Measurements from ENCODE around the gene BAZ1A. TPM values are rescaled to one million over a fixed set of nuclear protein-coding genes. Genes with fewer than 3 reads are reported as not detected.

BAZ1A gene
- total and polyA plus RNA-seq, 2 of the 8 experiments (the other 6 are each of a cell fraction or from before 2014, with no cell fraction given): 8.0 to 23.1 TPM

DNA sequence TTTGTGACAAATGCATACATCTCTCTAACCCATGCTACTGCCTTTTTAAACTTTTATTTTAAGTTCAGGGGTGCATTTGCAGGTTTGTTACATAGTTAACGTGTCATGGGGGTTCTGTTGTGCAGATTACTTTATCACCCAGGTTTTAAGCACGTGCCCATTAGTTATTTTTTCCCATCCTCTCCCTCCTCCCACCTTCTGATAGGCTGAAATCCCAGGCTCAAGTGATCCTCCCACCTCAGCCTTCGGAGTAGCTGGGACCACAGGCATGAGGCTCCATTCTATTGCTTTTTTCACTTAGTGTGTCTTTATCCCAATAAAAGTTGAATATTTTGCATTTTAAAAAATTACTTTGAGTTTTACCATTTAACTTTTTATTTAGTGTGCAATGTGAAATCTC lies 68.9 kb downstream of the BAZ1A start:
- Histone ChIP-seq H2AK5ac (ENCODE audit: low read depth, low read length) (no peak overlapping the region), H3K18ac (ENCODE audit: extremely low read depth, low read length) (no peak overlapping the region), H3K4me3 (ENCODE audit: extremely low read depth in 1 of 4, insufficient read depth in 2 of 4, low read depth in 3 of 4, low read length in 4 of 4) (no peak overlapping the region), H2BK5ac (ENCODE audit: low read depth, low read length) (no peak overlapping the region), H3K23ac (ENCODE audit: insufficient read length) (no peak overlapping the region), H3K14ac (ENCODE audit: insufficient read length) (no peak overlapping the region), H3K9ac (replicated peaks in 1 of 4; ENCODE audit: extremely low read depth in 1 of 4, low read depth in 3 of 4, low read length in 3 of 4) (no peak overlapping the region), H3K27me3 (replicated peaks in 1 of 4; ENCODE audit: control insufficient read depth in 3 of 4, extremely low read depth in 1 of 4, insufficient read depth in 3 of 4, low read length in 3 of 4) (no peaks in the 10 kb centered on the region), H4K5ac (ENCODE audit: insufficient read length, low read depth, low read length) (no peak overlapping the region), H3K23me2 (ENCODE audit: low read depth, low read length) (no peaks in the 10 kb centered on the region; the same call in 1 of the 2 replicates), H3K79me2 (ENCODE audit: control insufficient read depth in 1 of 2, insufficient read depth in 2 of 2, low read length in 2 of 2) (no peaks in the 10 kb centered on the region), H2BK12ac (ENCODE audit: low read depth, low read length) (no peak overlapping the region), H3K9me3 (ENCODE audit: insufficient read depth in 2 of 2, low read depth in 1 of 2, low read length in 1 of 2) (no peaks in the 10 kb centered on the region), H3K56ac (replicated peaks; ENCODE audit: insufficient read length, low read depth, low read length) (no peak overlapping the region), H4K20me1 (replicated peaks in 1 of 2; ENCODE audit: control insufficient read depth in 1 of 2, insufficient read depth in 2 of 2, low read length in 2 of 2) (no peaks in the 10 kb centered on the region), H3K4me1 (replicated peaks in 1 of 4; ENCODE audit: control insufficient read depth in 3 of 4, insufficient read depth in 4 of 4, low read length in 3 of 4) (no peaks in the 10 kb centered on the region), H4K91ac (replicated peaks; ENCODE audit: insufficient read length, low read length) (no peak overlapping the region), H3K79me1 (ENCODE audit: low read depth, low read length) (no peaks in the 10 kb centered on the region), H2BK120ac (replicated peaks; ENCODE audit: low read depth, low read length) (no peak overlapping the region), H2BK15ac (ENCODE audit: low read length) (no peak overlapping the region), H2BK20ac (ENCODE audit: low read length) (no peak overlapping the region), H2AFZ (ENCODE audit: low read length) (no peak overlapping the region), H3K27ac (ENCODE audit: low read depth, low read length) (no peak overlapping the region), H4K8ac (ENCODE audit: extremely low read depth, insufficient read depth, low read length) (no peak overlapping the region), H3K4ac (replicated peaks; ENCODE audit: insufficient read length, low read depth, low read length) (no peak overlapping the region), H3K36me3 (ENCODE audit: control insufficient read depth in 2 of 4, insufficient read depth in 4 of 4, low read length in 3 of 4) (peaks cover 0 to 16% (median 9%) of the 10 kb centered on the region in 4 experiments; a peak in 4 of 8 replicates), H3K4me2 (ENCODE audit: insufficient read depth in 1 of 2, low read depth in 2 of 2, low read length in 2 of 2) (no peak overlapping the region)
- CTCF ChIA-PET (ENCODE audit: partially characterized antibody): no interaction called here
- TF ChIP-seq, protein P1, sequence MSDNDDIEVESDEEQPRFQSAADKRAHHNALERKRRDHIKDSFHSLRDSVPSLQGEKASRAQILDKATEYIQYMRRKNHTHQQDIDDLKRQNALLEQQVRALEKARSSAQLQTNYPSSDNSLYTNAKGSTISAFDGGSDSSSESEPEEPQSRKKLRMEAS (IDR thresholded peaks at IDR 0.05): no peak
- no peak for TF ChIP-seq POLR2A (IDR thresholded peaks at IDR 0.05; ENCODE audit: control extremely low read depth in 1 of 2, low read depth in 2 of 2, low read length in 2 of 2)
- no peak for TF ChIP-seq CHD1 (IDR thresholded peaks at IDR 0.05; ENCODE audit: low read depth, low read length)
- TF ChIP-seq KDM5A (IDR thresholded peaks at IDR 0.05; ENCODE audit: low read length): no peak
- no peak for TF ChIP-seq EP300 (IDR thresholded peaks at IDR 0.05; ENCODE audit: borderline replicate concordance in 1 of 2, low read depth in 2 of 2, low read length in 2 of 2)
- no peak for TF ChIP-seq YY1 (IDR thresholded peaks at IDR 0.05; ENCODE audit: low read depth, low read length)
- no peak for TF ChIP-seq BRCA1 (IDR thresholded peaks at IDR 0.05; ENCODE audit: low read depth, low read length)
- TF ChIP-seq SP4 (IDR thresholded peaks at IDR 0.05; ENCODE audit: low read length): no peak
- no peak for TF ChIP-seq CBX5 (IDR thresholded peaks at IDR 0.05; ENCODE audit: low read depth, low read length)
- no peak for TF ChIP-seq HDAC6 (IDR thresholded peaks at IDR 0.05; ENCODE audit: low read depth, low read length)
- TF ChIP-seq, protein P2, sequence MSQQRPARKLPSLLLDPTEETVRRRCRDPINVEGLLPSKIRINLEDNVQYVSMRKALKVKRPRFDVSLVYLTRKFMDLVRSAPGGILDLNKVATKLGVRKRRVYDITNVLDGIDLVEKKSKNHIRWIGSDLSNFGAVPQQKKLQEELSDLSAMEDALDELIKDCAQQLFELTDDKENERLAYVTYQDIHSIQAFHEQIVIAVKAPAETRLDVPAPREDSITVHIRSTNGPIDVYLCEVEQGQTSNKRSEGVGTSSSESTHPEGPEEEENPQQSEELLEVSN (IDR thresholded peaks at IDR 0.05): no peak
- no peak for TF ChIP-seq SIN3A (conservative IDR thresholded peaks at IDR 0.05 in 1 of 2, IDR thresholded peaks at IDR 0.05 in 1 of 2; ENCODE audit: low read depth in 1 of 2, low read length in 2 of 2)
- DNase-seq (ENCODE audit: low read depth in 1 of 2, low spot score in 2 of 2) (no peak), FAIRE-seq (no peak)
- 95% methylated on average over 3 of the region's 3 CpGs; no CpG with 5 or more reads in 1 of the 2 experiments for WGBS, 2 experiments (ENCODE audit: extremely low coverage in 1 of 2, insufficient coverage in 1 of 2, insufficient read length in 1 of 2, insufficient replicate concordance in 2 of 2, low coverage in 1 of 2, low lambda C conversion rate in 2 of 2, missing lambda C conversion rate in 1 of 2)
- POLR2A ChIA-PET (ENCODE audit: partially characterized antibody): no interaction called here
